GM21619 (cell line): ENCODE data around the gene BRSK1.
A peak's percentile ranks its signal among the peaks of the same experiment; 100 is the strongest.
"Not testable (repeated sequence)": the region's sequence is repeated elsewhere in the genome, so short reads cannot be mapped to it uniquely, and the experiment has no call there.

Experiments
- ATAC-seq: cut with Tn5 transposase; IDR thresholded peaks from one replicate; pipeline ENCODE4 v1.9.1; 2021; ENCODE audit not compliant: unreplicated experiment

Gene BRSK1

GRCh38 chr19:55325172-55325571, 41.4 kb downstream of the BRSK1 start, which contains the start of gene TMEM150B:
TMEM150B (minus strand) TSS chr19:55325341; CDS start chr19:55321036, 4,305 bp downstream.
- ATAC-seq, result no peak

GRCh38 chr19:55328774-55329318, 45.0 kb downstream of the BRSK1 start:
- not testable (repeated sequence) for ATAC-seq

- ATAC-seq, result not testable (repeated sequence)
Measured at GRCh38 chr19:55329791-55330190, 46.0 kb downstream of the BRSK1 start.

DNA sequence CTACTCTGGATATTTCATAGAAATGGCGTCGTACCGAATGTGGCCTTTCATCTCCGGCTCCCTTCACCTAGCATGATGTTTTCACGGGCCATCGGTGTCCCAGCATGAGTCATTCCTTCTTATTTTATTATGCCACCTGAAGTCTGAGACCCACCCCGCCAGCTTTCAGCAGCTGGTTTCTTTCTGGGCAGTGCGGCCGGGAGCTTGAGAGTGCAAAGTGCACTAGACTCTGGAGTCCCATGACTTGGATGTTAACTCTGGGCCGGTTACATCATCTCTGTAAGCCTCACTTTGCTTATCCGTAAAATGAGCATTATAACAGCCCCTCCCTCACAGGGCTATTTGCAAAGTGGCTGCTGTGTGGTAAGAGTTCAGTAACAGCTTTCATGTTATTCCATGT, 50.1 kb downstream of the BRSK1 start:
- no peak for ATAC-seq

DNA sequence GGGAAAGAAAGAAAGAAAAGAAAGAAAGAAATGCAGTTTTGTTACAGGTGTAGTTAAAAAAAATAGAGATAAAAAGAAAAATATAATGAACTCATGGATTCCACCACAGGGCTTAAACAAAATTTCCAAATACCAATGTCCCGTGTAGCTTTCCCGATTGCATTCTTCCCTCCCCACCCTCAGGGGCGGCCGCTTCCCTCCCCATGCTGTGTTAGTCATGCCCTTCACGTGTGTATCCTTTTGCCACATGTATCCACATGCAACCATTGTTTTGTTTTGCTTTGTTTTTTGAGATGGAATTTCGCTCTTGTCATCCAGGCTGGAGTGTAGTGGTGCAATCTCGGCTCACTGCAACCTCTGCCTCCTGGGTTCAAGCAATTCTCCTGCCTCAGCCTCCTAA, 52.3 kb downstream of the BRSK1 start:
- ATAC-seq, result no peak

- peak; percentile 76 for ATAC-seq
Measured at GRCh38 chr19:55339105-55339888, 55.5 kb downstream of the BRSK1 start, which contains the start of gene KMT5C. KMT5C (plus strand) TSS chr19:55339876; CDS start chr19:55341937, 2,061 bp downstream.

- no peak for ATAC-seq
Measured at GRCh38 chr19:55339889-55340783, 56.3 kb downstream of the BRSK1 start.

- no peak for ATAC-seq
Measured at GRCh38 chr19:55340784-55341147, 57.0 kb downstream of the BRSK1 start.

- ATAC-seq, result no peak
Measured at GRCh38 chr19:55341171-55341588, 57.4 kb downstream of the BRSK1 start.

DNA sequence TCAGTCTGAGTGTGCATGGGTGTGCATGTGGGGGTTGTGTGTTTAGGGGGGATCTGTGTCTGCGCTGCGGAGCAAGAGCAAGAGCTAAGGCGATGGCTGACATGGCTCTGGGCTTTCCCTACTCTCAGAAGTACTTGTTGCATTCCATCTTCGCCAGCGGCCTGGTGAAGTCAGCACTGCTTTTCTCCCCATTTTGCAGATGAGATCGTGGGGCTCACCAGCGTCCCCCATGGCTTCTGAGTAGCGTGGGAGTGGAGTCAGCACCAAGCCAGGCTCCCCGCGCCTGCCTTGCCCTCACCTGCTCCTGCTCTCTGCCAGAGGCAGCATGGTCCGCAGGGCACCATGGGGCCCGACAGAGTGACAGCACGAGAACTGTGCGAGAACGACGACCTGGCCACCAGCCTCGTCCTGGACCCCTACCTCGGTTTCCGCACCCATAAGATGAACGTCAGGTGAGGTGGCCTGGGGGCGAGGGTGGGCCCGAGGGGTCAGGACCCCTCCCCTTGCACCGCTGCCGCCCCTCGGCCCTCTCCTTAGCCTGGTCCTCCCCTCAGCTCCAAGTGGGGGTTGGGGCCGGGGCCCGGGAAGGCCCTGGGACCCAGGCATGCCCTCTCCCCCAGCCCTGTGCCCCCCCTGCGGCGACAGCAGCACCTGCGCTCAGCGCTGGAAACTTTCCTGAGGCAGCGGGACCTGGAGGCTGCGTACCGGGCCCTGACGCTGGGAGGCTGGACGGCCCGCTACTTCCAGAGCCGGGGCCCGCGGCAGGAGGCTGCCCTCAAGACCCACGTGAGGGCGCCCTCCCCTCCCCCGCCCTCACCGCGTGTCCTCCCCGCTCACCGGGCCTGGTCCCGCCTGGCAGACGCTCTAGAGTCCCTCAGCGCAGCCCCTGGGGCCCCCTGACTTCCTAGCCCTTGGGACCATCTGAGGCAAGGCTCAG, 58.1 kb downstream of the BRSK1 start:
- no peak for ATAC-seq

- no peak for ATAC-seq
Measured at GRCh38 chr19:55344444-55344843, 60.6 kb downstream of the BRSK1 start.

GRCh38 chr19:55345101-55345817, 61.5 kb downstream of the BRSK1 start:
- ATAC-seq, result no peak

- ATAC-seq, result no peak
Measured at GRCh38 chr19:55345818-55346724, 62.3 kb downstream of the BRSK1 start.

GRCh38 chr19:55346725-55347441, 63.1 kb downstream of the BRSK1 start:
- ATAC-seq, result no peak

DNA sequence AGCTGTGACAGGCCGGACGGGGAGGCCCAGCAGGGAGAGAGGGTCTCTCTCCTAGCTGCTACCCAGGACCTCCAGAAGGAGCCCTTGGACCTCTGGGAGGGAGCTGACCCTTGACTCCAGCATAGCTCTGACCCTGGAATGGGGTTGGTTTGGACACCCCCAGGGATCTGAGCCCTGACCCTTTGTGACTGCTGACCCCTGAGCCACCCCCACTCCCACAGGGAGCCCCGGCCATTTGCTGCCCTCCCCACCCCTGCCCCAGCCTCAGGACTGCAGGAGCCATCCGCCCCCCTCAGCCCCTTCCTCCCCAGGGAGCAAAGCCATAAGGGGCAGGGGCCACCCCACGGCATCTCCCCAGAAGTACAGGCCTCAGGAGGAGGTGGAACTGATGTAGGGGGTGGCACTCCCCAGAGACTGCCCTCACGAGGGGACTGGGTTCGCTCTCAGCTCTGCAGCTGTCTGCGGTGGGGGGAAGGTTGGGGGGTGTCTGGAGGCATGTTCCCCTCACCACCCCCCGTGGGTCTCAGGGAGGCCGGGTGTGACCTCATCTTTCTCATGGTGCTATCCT, 63.7 kb downstream of the BRSK1 start:
- ATAC-seq, result no peak

GRCh38 chr19:55348317-55349034, 64.7 kb downstream of the BRSK1 start:
- ATAC-seq, result no peak
